Tibial artery (tissue), 4 donors: ENCODE measurements around the gene PLXNA4.

ENCODE experiments used
- DNase-seq, 2 donors: peaks; one replicate each; pipeline ENCODE4 v3.0.0-alpha.2; 2019
- H3K27ac ChIP-seq, 2 donors: fragments of 200-600 bp; sonication (generic) in 1 of 2; 1 replicate in 1 of 2; 2 replicates in 1 of 2; pipeline ENCODE4 v1.5.1; 2018 to 2019; ENCODE audit warnings: mild to moderate bottlenecking in 1 of 2
- H3K27me3 ChIP-seq, 2 donors: fragments of 200-600 bp; sonication (generic) in 1 of 2; one replicate each; pipeline versions ENCODE4 v1.5.1 to v1.6.0; 2016 to 2019
- H3K36me3 ChIP-seq, 3 donors: fragments of 200-600 bp; sonication (generic) in 2 of 3; one replicate each; pipeline ENCODE4 v1.5.1; 2016 to 2019; ENCODE audit warnings: mild to moderate bottlenecking in 2 of 3
- H3K4me1 ChIP-seq, 4 donors: fragments of 200-600 bp; sonication (generic) in 2 of 4; 1 replicate in 3 of 4; 2 replicates in 1 of 4; pipeline ENCODE4 v1.5.1; 2016 to 2019
- H3K4me3 ChIP-seq, 2 donors: fragments of 200-600 bp; sonication (generic) in 1 of 2; 1 replicate in 1 of 2; 2 replicates in 1 of 2; pipeline ENCODE4 v1.5.1; 2018 to 2019; ENCODE audit warnings: mild to moderate bottlenecking in 2 of 2
- H3K9me3 ChIP-seq, 3 donors: fragments of 200-600 bp; sonication (generic) in 1 of 3; one replicate each; pipeline ENCODE4 v1.5.1; 2016 to 2019
- intact Hi-C: fragments of 100-400 bp; cut with DNase I; formaldehyde crosslinking; loops from one replicate; pipeline ENCODE4 v1.15.0; 2023; ENCODE audit warnings: low total_unique reads
- TF ChIP-seq, protein P1 (sequence below), 2 experiments: fragments of 200-600 bp in 1 of 2; fragments of 450-650 bp in 1 of 2; IDR thresholded peaks; one replicate each; pipeline ENCODE4 v1.5.1; 2017 to 2019; ENCODE audit warnings: antibody characterized with exemption in 2 of 2, mild to moderate bottlenecking in 1 of 2, moderate library complexity in 1 of 2

The PLXNA4 gene

DNA sequence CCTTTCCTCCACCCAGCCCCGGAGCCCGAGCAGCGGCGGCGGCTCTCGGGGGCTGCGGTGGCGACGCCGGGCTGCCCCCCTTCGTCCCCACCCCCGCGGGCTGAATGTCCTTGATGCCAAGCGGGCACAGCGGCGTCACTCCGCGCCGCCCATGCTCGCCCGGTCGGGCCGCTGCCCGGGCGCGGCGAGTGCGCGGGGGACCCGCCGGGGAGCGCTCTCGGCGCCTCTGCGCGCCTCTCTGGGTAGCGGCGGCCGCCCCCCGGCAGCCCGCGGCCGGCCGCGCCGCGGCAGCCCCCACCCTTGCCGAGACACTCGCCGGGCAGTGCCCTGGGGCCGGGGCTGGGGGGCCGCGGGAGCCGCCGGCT lies 433 bp upstream of the PLXNA4 start:
- intact Hi-C loops, result loop anchor here (5.0 kb wide), 2 partner anchors 259 to 889 kb away; no protein-coding TSS in a partner anchor
- Histone ChIP-seq H3K9me3 (no peaks in the 10 kb centered on the region), H3K4me1 (peaks cover 0 to 32% (median 19%) of the 10 kb centered on the region in 4 donors), H3K27me3 (peaks cover 0 to 39% of the 10 kb centered on the region in 2 donors), H3K36me3 (no peaks in the 10 kb centered on the region), H3K4me3 (peak overlapping the region; percentile 52 to 65), H3K27ac (no peak overlapping the region)
- TF ChIP-seq, protein P1, sequence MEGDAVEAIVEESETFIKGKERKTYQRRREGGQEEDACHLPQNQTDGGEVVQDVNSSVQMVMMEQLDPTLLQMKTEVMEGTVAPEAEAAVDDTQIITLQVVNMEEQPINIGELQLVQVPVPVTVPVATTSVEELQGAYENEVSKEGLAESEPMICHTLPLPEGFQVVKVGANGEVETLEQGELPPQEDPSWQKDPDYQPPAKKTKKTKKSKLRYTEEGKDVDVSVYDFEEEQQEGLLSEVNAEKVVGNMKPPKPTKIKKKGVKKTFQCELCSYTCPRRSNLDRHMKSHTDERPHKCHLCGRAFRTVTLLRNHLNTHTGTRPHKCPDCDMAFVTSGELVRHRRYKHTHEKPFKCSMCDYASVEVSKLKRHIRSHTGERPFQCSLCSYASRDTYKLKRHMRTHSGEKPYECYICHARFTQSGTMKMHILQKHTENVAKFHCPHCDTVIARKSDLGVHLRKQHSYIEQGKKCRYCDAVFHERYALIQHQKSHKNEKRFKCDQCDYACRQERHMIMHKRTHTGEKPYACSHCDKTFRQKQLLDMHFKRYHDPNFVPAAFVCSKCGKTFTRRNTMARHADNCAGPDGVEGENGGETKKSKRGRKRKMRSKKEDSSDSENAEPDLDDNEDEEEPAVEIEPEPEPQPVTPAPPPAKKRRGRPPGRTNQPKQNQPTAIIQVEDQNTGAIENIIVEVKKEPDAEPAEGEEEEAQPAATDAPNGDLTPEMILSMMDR (IDR thresholded peaks at IDR 0.05), result no peak
- no peak for DNase-seq

DNA sequence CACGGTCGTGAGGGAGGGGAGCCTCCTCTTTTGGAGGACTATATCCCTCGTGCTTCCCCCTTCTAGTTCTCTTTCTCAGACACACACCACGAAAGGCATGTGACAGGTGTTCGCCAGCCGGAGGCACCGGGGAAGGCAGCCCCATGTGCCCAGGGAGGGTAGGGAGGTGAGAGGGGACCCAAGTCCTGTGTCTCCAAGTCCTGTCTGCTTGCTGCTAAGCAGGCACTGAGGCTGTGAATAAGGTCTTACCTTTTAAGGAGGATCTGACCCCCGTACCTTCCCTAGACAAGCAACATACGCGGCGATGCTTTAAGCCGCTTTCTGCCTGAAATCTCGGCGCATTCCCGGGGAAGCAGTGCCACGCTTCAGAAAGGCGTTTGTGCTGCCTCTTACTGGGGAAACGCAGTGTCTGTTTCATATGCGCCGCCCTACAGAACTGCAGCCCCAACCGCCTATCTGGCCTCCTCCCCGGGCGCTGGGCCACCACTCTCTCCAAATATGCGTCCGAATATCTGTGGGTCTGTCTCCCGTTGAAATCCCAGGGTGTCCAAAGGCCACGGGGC lies 770 bp downstream of the PLXNA4 start:
- no peaks in the 10 kb centered on the region for H3K9me3 ChIP-seq
- H3K4me1 ChIP-seq, result peaks cover 0 to 32% (median 19%) of the 10 kb centered on the region in 4 donors
- H3K4me3 ChIP-seq, result peak overlapping the region; percentile 52 to 65
- no peak overlapping the region for H3K27ac ChIP-seq
- TF ChIP-seq, protein P1 (IDR thresholded peaks at IDR 0.05), result no peak
- H3K36me3 ChIP-seq, result no peaks in the 10 kb centered on the region
- H3K27me3 ChIP-seq, result peaks cover 0 to 37% of the 10 kb centered on the region in 2 donors
- intact Hi-C loops, result loop anchor here (5.0 kb wide), 2 partner anchors 258 to 888 kb away; no protein-coding TSS in a partner anchor
- DNase-seq, result peak; percentile 52 to 76

DNA sequence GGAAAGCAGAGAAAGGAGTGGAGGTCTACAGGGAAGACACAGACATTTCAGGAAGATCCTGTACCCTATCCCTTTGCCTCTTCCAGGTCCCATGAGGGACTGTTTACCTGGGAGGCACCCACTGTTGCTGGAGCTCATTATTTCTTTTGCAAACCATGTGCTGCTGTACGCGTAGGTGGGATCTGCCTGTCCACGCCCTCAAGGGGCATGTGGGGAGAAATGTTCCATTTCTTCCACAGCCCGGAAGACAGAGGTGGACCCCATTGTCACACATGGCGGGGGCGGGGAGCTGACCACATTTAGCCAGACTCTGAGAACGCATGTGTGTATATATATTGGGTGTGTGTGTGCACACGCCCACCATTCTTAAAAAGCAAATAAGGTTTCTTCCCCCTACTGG lies 2.0 kb downstream of the PLXNA4 start:
- peaks cover 0 to 37% of the 10 kb centered on the region in 2 donors for H3K27me3 ChIP-seq
- DNase-seq, result no peak
- H3K4me3 ChIP-seq, result peak overlapping the region in 1 of 2 donors; percentile 3
- no peak overlapping the region for H3K27ac ChIP-seq
- peaks cover 0 to 32% (median 19%) of the 10 kb centered on the region in 4 donors for H3K4me1 ChIP-seq
- TF ChIP-seq, protein P1 (IDR thresholded peaks at IDR 0.05), result no peak
- intact Hi-C loops, result no loop called here
- no peaks in the 10 kb centered on the region for H3K36me3 ChIP-seq
- H3K9me3 ChIP-seq, result no peaks in the 10 kb centered on the region

DNA sequence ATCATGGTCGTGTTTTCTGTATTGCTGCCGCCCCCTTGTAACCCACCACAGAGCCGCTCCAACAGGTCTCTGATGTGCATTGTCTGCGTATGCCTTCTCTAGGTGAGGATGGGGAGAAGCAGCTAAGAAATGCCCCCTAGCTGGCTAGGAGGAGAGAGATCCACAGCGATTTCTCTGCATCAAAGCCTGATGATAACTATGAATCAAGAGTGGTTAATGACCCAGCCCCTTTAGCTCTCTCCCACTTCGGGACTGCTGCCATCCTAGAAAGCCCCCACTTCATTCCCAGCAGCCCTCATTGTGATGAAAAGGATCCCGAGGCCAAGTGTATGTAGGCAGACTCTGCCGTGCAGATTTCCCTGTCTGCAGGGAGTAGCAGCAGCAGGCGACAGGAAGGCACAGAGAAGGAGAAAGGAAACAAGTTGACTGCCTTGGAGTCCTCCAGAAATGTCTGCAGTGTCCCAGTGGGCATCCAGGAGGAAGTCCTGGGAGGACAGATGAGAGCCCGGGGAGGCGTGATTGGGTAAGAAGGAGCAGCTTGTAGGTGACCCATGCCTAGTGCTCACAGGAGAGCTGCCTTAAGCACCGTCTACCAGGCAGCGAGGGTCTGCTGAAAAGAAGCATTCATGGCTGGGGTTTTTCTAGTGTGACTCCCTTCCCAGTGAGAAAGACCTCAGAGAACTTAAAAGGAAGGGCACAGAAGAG lies 2.9 kb downstream of the PLXNA4 start:
- intact Hi-C loops, result no loop called here
- Histone ChIP-seq H3K36me3 (no peaks in the 10 kb centered on the region), H3K9me3 (no peaks in the 10 kb centered on the region), H3K4me3 (no peak overlapping the region), H3K4me1 (peaks cover 0 to 32% (median 19%) of the 10 kb centered on the region in 4 donors), H3K27me3 (peaks cover 0 to 37% of the 10 kb centered on the region in 2 donors), H3K27ac (no peak overlapping the region)
- DNase-seq, result no peak
- TF ChIP-seq, protein P1 (IDR thresholded peaks at IDR 0.05), result no peak

DNA sequence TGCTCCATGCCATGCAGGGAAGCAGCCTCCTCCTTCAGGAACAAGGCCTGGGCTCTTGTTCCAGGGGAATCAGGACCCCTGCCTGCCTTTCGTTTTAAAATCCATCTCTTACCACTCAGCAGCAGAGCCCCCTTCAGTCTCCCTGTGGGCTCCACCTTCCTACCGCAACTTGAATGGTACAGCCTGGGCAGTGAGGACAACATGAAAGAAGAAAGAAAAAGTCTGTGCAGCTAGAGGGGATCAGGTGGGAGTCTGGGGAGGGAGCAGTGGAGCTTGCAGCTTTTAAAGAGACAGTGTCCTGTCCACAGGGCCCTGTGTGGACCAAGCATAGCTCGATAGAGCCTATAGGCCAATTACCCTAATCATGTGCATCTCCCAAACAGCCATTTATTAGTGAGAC lies 3.7 kb downstream of the PLXNA4 start:
- Histone ChIP-seq H3K27me3 (peaks cover 0 to 43% of the 10 kb centered on the region in 2 donors), H3K9me3 (no peaks in the 10 kb centered on the region), H3K4me3 (no peak overlapping the region), H3K27ac (no peak overlapping the region), H3K4me1 (peaks cover 0 to 30% (median 18%) of the 10 kb centered on the region in 4 donors), H3K36me3 (no peaks in the 10 kb centered on the region)
- intact Hi-C loops, result no loop called here
- no peak for DNase-seq
- TF ChIP-seq, protein P1 (IDR thresholded peaks at IDR 0.05), result no peak
